Lower leg skin (tissue), 4 donors: ENCODE measurements around the gene FGF11. TPM values are rescaled to one million over a fixed set of nuclear protein-coding genes. Genes with fewer than 3 reads are reported as not detected.
A peak's percentile ranks its signal among the peaks of the same experiment; 100 is the strongest.
"Not testable (repeated sequence)": the region's sequence is repeated elsewhere in the genome, so short reads cannot be mapped to it uniquely, and the experiment has no call there.

Experiments used
- DNase-seq, 2 donors: peaks; one replicate each; pipeline ENCODE4 v3.0.0-alpha.2; 2019; ENCODE audit warnings: low spot score in 2 of 2
- H3K4me3 ChIP-seq: fragments of 200-600 bp; sonication (generic); 2 replicates; pipeline ENCODE4 v1.5.1; 2017; ENCODE audit warnings: mild to moderate bottlenecking, low read depth; ENCODE audit not compliant: poor library complexity, severe bottlenecking
- CTCF ChIP-seq, 3 donors: fragments of 450-650 bp; IDR thresholded peaks; one replicate each; pipeline ENCODE4 v1.5.1; 2016; ENCODE audit warnings: antibody characterized with exemption in 3 of 3, mild to moderate bottlenecking in 3 of 3, moderate library complexity in 2 of 3
- POLR2A ChIP-seq, 2 donors: fragments of 450-650 bp; IDR thresholded peaks; one replicate each; pipeline ENCODE4 v1.6.1; 2016 to 2017; ENCODE audit warnings: antibody characterized with exemption in 2 of 2, mild to moderate bottlenecking in 1 of 2, moderate library complexity in 1 of 2
- WGBS, 2 donors: methylation state at CpG; one replicate each; pipeline ENCODE4 v1.1.5; 2018; 5-methylcytosine and 5-hydroxymethylcytosine counted together
- intact Hi-C: fragments of 100-400 bp; cut with DNase I; formaldehyde crosslinking; loops from one replicate; pipeline ENCODE4 v1.15.0; 2023; ENCODE audit warnings: low total_unique reads
- total RNA-seq, 4 donors: library from RNA; depleted of rRNA; stranded (reverse); fragments of >200 nt; gene quantifications; one replicate each; pipeline ENCODE4 v1.1.0, GENCODE V29; 2016

FGF11 gene
- total RNA-seq, 4 donors from 2014 or later = 12.5 to 15.0 (median 13.9) TPM

DNA sequence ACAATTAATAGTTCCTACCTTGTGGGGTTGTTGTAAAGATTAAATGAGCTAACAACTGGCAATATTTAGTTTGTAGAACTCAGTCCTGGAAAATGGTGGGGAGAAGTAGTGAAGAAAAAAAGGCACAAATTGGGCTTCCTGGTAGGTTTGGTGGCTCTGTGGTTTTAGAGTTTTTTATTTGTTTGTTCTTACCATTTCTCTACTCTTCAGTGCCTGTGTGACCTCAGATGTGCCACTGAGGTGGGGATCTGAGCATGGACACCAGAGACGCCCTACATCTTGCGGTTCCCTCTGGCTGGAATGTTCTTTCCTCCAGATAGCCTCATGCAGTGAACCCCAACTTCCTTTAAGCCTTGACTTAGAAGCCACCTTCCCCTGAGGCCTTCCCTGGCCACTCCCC is 32.4 kb downstream of the FGF11 start:
- WGBS, 2 donors = 74 to 78% methylated on average over 2 of the region's 2 CpGs
- no peak overlapping the region for H3K4me3 ChIP-seq
- no peak for DNase-seq
- intact Hi-C loops = no loop called here
- TF ChIP-seq POLR2A (IDR thresholded peaks at IDR 0.05) (no peak), CTCF (IDR thresholded peaks at IDR 0.05) (no peak)

GRCh38 chr17:7474767-7475166 is 35.5 kb downstream of the FGF11 start:
- 59 to 60% methylated on average over 7 to 8 of the region's 8 CpGs for WGBS, 2 donors
- H3K4me3 ChIP-seq, intact Hi-C loops, DNase-seq: not testable (repeated sequence)

- WGBS, 2 donors = 32 to 35% methylated on average over 15 of the region's 15 CpGs
- DNase-seq = peak; percentile 87 to 95
- TF ChIP-seq CTCF (IDR thresholded peaks at IDR 0.05) (no peak), POLR2A (IDR thresholded peaks at IDR 0.05) (no peak)
- H3K4me3 ChIP-seq = no peak overlapping the region
- intact Hi-C loops = no loop called here
Measured at GRCh38 chr17:7475764-7476422, 36.6 kb downstream of the FGF11 start.

GRCh38 chr17:7476494-7476893 is 37.2 kb downstream of the FGF11 start:
- WGBS, 2 donors = 19 to 24% methylated on average over 3 of the region's 3 CpGs
- no peak for DNase-seq
- intact Hi-C loops = no loop called here
- no peak for TF ChIP-seq POLR2A (IDR thresholded peaks at IDR 0.05)
- no peak for TF ChIP-seq CTCF (IDR thresholded peaks at IDR 0.05)
- no peak overlapping the region for H3K4me3 ChIP-seq

DNA sequence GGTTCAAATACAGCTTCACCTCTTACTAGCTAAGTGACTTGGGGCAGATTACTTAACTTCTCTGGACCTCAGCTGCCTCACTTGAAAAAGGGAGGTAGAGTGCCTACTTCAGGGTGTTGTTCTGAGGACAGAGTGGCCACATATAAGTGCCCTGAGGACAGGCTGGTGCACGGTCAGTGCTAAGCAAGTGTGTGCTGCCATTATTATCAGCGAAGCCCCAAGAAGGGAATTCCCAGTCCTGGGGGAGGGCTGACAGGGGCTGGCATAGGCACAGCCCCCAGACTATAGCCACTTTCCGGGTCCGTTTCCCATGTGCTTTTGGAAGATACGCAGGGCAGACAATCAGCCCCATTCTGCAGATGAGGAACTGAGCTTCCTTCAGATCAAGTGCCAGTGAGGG is 37.6 kb downstream of the FGF11 start:
- 52 to 66% methylated on average over 5 of the region's 5 CpGs for WGBS, 2 donors
- DNase-seq = no peak
- intact Hi-C loops = no loop called here
- TF ChIP-seq CTCF (IDR thresholded peaks at IDR 0.05) (no peak), POLR2A (IDR thresholded peaks at IDR 0.05) (no peak)
- no peak overlapping the region for H3K4me3 ChIP-seq

DNA sequence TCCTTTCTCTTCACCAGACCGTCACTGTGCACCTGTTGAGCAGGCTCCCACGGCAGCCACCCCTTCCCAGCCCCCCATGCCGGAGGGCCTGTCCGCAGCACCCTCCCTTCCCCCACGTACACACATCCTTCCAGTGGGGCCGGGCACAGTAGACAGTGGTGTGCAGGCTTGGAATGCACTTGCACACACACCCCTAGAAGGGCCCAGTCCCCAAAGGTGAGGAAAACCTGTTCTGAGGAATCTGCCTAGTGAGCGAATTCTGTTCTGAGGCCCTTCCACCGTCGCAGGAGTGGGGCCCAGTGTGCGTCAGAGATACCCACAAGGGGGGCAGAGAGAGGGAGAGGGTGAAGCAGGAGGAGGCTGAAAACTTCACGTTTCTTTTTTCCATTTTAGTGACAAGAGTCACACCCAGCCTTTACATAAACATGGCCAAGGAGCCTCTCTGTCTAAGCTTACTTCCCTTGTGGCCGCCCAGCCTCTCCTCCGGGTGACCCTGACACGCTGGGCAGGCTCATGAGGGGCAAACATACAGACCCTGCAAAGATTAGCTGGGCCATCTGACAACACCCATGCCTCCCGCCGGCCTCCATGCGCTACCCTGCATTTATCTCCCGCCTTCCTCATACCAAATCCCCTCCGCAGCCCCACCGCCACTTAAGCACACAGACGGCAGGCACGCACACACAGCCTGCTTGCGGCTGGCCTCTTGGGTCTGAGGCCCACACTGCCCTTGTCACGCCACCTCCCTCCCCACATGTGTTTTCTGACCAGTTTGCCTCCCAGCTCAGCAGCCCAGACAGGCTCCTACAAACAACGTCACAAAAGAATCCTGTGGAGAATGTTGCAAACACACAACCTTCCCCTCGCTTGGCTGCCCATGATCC is 38.3 kb downstream of the FGF11 start:
- intact Hi-C loops = no loop called here
- DNase-seq = peak in 1 of 2 donors; percentile 93
- 11 to 13% methylated on average over 26 of the region's 26 CpGs for WGBS, 2 donors
- H3K4me3 ChIP-seq = peak overlapping the region; percentile 13
- TF ChIP-seq CTCF (IDR thresholded peaks at IDR 0.05) = no peak
